Iris pigment epithelial cell (primary cell): Measurements from ENCODE around the gene SLAMF6.

Experiments used
- DNase-seq: peaks from one replicate; pipeline ENCODE4 v3.0.0-alpha.2; 2011; ENCODE audit warnings: low read depth

SLAMF6 gene

DNA sequence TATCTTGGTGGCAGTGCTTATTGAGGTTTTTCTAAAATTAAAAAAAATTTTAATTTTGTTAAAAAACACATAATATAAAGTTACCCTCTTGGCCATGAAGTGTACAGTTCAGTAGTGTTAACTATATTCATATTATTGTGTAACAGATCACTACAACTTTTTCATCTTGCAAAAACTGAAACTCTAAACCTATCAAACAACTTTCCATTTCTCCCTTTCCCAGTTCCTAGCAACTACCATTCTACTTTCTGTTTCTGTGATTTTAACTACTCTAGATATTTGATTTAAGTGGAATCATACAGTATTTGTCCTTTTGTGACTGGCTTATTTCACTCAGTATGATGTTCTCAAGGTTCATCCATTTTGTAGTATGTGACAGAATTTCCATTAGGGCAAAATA, 55.5 kb downstream of the SLAMF6 start:
- DNase-seq = no peak

GRCh38 chr1:160466961-160467360, 56.1 kb downstream of the SLAMF6 start:
- DNase-seq = no peak

DNA sequence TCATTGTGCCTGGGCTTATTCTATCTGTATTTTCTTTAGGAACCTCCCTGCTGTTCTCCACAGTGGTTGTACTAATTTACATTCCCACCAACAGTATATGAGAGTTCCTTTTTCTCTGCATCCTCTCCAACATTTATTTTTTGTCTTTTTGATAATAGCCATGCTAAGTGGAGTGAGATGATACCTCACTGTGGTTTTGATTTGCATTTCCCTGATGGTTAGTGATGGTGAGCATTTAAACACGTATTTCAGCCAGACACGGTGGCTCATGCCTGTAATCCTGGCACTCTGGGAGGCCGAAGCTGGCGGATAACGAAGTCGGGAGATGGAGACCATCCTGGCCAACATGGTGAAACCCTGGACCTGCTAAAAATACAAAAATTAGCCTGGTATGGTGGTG, 57.9 kb downstream of the SLAMF6 start:
- DNase-seq = no peak

GRCh38 chr1:160460683-160461287, 62.3 kb downstream of the SLAMF6 start:
- no peak for DNase-seq

- no peak for DNase-seq
These were observed 62.8 kb downstream of the SLAMF6 start for GRCh38 chr1:160460214-160460642.

GRCh38 chr1:160459687-160460086, 63.4 kb downstream of the SLAMF6 start:
- no peak for DNase-seq

DNA sequence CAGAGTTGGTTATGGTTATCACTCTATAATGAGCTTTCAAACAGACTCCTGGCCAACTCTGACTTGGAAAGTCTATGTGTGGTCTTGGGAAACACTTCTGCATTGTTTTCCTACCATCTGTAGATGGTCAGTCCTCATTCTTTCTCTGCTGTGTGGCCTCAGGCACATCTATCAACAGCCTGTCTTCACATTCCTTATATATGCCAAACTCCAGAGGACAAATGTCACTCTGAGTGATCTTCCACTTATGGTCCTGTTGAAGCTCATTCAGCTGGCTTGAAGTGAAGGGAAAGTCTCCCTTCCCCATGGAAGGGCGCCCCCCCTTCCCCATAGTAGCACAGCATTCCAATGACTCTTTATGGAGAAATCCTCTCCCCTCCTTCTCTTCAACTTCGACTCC, 64.0 kb downstream of the SLAMF6 start:
- DNase-seq = no peak

DNA sequence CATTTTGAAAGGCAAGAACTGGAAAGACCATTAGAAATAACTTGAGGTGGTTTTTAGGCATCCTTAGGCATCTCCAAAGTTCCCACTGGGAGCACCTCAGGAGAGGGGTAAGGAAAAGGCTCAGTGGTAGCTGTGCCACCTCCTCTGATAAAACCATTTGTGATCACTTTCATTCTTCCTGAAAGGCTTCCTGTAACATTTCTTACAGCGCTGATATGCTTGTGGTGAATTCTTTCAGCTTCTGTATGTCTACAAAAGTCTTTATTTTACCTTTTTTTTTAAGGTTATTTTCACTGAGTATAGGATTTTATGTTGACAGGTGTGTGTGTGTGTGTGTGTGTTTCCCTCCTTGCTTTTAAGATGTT, 67.9 kb downstream of the SLAMF6 start:
- no peak for DNase-seq

DNA sequence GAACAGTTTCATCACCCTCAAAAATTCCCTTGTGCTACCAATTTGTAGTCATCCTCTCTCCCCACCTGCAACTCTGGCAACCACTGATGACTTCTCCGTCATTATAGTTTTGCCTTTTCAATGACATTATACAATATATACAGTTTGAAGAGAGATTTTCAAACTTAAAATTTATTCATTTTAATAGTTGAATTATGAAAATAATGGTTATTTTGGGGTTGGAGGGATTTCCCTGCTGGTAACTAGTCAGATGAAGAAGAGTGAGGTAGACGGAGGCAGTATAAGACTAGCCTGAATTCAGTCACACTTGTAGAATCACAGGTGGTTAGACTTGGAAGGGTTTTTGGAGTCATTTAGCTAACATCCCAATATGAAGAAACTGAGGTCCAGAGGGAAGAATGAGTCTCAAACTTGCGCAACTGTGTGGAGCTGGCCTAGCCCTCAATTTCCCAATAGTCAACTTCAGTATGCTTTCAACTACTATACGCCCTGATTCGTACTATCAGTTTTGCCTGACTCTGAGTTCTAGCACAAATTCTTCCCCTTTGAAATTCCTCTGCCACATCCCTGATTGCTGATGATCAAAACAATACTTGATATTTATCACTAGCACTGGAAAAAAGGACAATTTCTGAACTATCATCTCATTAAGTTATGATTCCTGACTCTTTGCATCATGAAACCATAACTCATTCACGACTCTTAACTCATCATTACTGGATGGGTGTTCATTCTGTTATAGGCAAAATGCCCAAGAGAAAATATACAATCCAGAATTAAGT, 68.5 kb downstream of the SLAMF6 start:
- DNase-seq = no peak

DNA sequence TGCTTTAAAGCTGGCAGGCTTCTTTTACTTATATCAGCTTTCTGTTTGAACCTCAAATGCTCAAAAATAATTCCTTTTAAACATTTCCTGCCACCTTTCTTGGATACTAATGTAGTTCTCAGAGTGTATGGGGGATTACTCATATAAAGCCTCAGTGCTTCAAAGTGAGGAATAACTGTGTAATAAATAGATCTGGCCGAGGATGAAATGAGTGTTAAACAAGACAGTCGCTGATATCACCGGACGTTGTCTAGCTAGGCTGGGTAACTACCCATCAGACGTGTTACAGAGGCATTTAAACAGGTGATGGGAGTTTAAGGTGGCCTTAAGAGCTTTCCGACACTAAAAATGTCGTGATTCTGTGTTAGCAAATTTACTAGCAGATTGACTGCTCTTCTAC, 69.6 kb downstream of the SLAMF6 start:
- no peak for DNase-seq

- DNase-seq = no peak
These were observed 71.2 kb downstream of the SLAMF6 start for GRCh38 chr1:160451859-160452232.

- DNase-seq = no peak
These were observed 71.8 kb downstream of the SLAMF6 start for GRCh38 chr1:160451119-160451858.

GRCh38 chr1:160449494-160449893, 73.6 kb downstream of the SLAMF6 start:
- no peak for DNase-seq

DNA sequence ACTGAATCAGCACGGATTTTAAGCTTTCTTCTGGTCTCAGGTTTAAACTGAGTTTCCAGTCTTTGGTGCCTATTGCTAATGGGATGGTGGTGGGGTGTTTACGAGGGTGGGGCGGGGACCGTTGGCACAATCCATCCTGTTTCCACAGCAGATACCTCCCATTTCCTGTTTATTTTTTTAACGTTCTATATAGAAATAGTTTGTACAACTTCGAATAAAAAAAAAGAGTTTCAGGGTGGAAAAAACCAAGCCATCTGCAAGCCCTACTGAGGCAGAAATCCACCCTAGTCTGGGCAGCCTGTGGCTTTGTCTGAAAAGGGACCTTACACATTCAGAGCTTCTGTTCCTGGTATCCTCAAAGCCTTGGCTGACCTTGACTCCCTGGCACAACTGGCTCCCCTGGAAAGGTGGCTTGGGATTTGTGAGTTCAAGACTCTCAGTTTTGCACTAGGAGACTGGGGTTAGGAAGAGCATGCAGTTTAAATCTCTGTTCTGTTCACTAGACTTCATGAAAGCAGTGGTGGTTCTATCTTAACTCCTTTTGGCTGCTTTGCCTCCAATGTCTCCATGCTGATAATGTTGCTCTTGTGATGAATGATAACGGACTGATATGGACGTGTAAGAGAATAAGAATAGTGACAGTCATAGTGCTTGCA, 76.0 kb downstream of the SLAMF6 start:
- no peak for DNase-seq

DNA sequence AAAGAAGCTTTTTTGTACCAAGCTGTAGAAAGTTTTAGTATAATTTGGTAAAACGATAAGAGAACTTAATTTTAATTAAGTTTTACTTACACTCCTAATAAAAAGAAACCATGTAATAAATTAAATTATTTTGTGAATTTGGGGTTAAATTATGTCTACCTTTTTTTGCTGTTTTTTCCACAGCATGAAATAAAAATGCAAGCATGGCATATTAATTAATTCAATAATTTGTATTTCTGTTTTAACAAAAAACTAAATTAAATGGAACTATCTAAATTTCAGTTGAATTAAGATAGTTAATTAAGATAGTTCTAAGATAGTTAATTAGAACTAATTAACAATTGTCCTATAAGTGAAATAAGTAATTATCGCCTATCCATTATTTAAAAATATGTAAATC, 83.3 kb downstream of the SLAMF6 start:
- DNase-seq = no peak

GRCh38 chr1:160438935-160439334, 84.1 kb downstream of the SLAMF6 start:
- no peak for DNase-seq

GRCh38 chr1:160438317-160438918, 84.6 kb downstream of the SLAMF6 start:
- no peak for DNase-seq

DNA sequence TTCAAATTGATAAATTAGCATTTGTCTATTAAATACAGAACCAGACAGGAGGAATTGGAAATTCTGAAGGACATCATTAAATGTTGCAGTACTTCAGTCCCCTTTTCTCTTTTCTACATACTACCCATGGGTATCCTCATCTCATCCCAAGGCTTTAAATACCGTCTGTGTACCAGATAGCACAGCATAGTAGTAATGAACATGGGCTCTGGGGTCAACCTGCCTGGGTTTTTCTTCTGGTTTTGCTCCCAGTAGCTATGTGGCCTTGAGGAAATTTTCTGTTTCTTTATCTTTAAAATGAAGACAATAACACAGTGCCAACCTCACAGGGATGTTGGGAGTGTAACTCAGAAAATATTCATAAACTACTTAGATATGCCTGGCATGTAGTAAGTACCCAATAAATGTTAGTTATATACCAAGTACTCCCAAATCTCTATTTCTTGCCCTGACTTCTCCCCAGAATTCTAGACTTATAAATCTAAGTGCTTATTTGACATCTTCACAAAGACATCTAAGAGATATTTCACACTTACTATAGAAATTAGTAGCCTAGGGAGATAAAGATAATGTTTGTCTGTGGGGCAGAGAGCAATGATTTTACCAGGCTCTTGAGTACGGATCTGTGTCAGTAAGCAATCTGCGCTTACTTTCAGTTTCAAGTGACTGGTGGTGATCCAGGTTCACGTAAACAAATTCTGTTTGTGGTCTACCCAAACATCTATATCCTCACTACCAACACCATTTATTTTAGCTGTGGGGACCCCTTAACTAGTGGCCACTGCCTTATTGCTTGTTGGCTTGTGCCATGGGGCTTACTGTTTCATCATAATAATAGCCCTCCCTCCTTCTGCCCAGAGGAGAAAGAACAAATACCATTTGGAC, 85.4 kb downstream of the SLAMF6 start:
- DNase-seq = no peak

- no peak for DNase-seq
These were observed 86.1 kb downstream of the SLAMF6 start for GRCh38 chr1:160436966-160437365.
